IMR-90 (cell line): ENCODE data around the gene DOCK2. TPM values are rescaled to one million over a fixed set of nuclear protein-coding genes. Genes with fewer than 3 reads are reported as not detected.

Experiments used
- ATAC-seq: fragments of 200-7000 bp; cut with Tn5 transposase; 2 replicates; pipeline ENCODE4 v1.9.1; 2020; ENCODE audit warnings: low read depth, mild to moderate bottlenecking, moderate library complexity
- BruUV-seq: library from RNA; stranded (reverse); fragments of 400-500 nt; replicated peaks from 2 replicates; lab custom pipeline; 2021; lab: Mats Ljungman, UMichigan
- CTCF ChIA-PET: fragments of 300-600 bp; formaldehyde crosslinking; extraction: SDS; loops from one replicate; lab custom pipeline; 2021; ENCODE audit warnings: antibody characterized with exemption; lab: Yijun Ruan, JAX
- POLR2A ChIA-PET: fragments of 300-600 bp; sonication (Branson Sonifier 250); formaldehyde crosslinking; loops from one replicate; lab custom pipeline; 2022; ENCODE audit warnings: antibody characterized with exemption; ENCODE audit not compliant: unreplicated experiment; lab: Charles Lee
- DNase-seq: peaks from one replicate; pipeline ENCODE4 v3.0.0; 2013
- H2AFZ ChIP-seq: replicated peaks from 2 replicates; pipeline ENCODE3; 2013; ENCODE audit warnings: low read length, mild to moderate bottlenecking; ENCODE audit not compliant: poor library complexity
- H2AK5ac ChIP-seq: 2 replicates; pipeline ENCODE4 v1.6.1; 2013; ENCODE audit warnings: low read depth, low read length, inconsistent platforms
- H2AK9ac ChIP-seq: replicated peaks from 2 replicates; pipeline ENCODE3; 2013; ENCODE audit warnings: mild to moderate bottlenecking, low read depth, low read length, moderate library complexity; ENCODE audit not compliant: poor library complexity
- H2BK120ac ChIP-seq: 2 replicates; pipeline ENCODE4 v1.6.1; 2013; ENCODE audit warnings: low read depth, low read length, inconsistent platforms
- H2BK15ac ChIP-seq: 3 replicates; pipeline ENCODE4 v1.6.1; 2013; ENCODE audit warnings: low read depth, low read length, inconsistent platforms
- H2BK20ac ChIP-seq: 2 replicates; pipeline ENCODE4 v1.6.1; 2013; ENCODE audit warnings: low read depth, mild to moderate bottlenecking, inconsistent platforms, low read length, moderate library complexity
- H2BK5ac ChIP-seq: 2 replicates; pipeline ENCODE4 v1.6.1; 2013; ENCODE audit warnings: mild to moderate bottlenecking, low read depth, low read length, inconsistent platforms; ENCODE audit not compliant: poor library complexity, severe bottlenecking
- H3K14ac ChIP-seq: replicated peaks from 2 replicates; pipeline ENCODE4 v1.6.1; 2013; ENCODE audit warnings: low read depth, low read length, inconsistent platforms
- H3K18ac ChIP-seq: 2 replicates; pipeline ENCODE4 v1.6.1; 2013; ENCODE audit warnings: low read depth, low read length, control low read depth
- H3K23ac ChIP-seq: 2 replicates; pipeline ENCODE4 v1.6.1; 2013; ENCODE audit warnings: low read depth, low read length, inconsistent platforms
- H3K27ac ChIP-seq: 2 replicates; pipeline ENCODE4 v1.5.1; 2013; ENCODE audit warnings: mild to moderate bottlenecking, control low read depth, low read length; ENCODE audit not compliant: insufficient read depth
- H3K27me3 ChIP-seq: 2 replicates; pipeline ENCODE4 v1.6.1; 2013; ENCODE audit warnings: low read length; ENCODE audit not compliant: control insufficient read depth, insufficient read depth
- H3K36me3 ChIP-seq: 2 replicates; pipeline ENCODE4 v1.6.1; 2013; ENCODE audit warnings: low read length, mixed read lengths; ENCODE audit not compliant: control insufficient read depth, insufficient read depth
- H3K4ac ChIP-seq: 2 replicates; pipeline ENCODE4 v1.6.1; 2013; ENCODE audit warnings: low read depth, low read length, inconsistent platforms
- H3K4me1 ChIP-seq: 2 replicates; pipeline ENCODE4 v1.6.1; 2013; ENCODE audit warnings: low read length, mixed read lengths; ENCODE audit not compliant: control insufficient read depth, insufficient read depth
- H3K4me2 ChIP-seq: 2 replicates; pipeline ENCODE4 v1.6.1; 2013; ENCODE audit warnings: low read depth, mild to moderate bottlenecking, control low read depth, low read length, moderate library complexity
- H3K4me3 ChIP-seq: 2 replicates; pipeline ENCODE4 v1.5.1; 2013; ENCODE audit warnings: low read depth, mild to moderate bottlenecking, control low read depth, low read length, moderate library complexity; ENCODE audit not compliant: insufficient read depth
- H3K56ac ChIP-seq: 2 replicates; pipeline ENCODE4 v1.6.1; 2013; ENCODE audit warnings: low read length, inconsistent platforms; ENCODE audit not compliant: insufficient read depth; ENCODE audit errors: extremely low read depth
- H3K79me1 ChIP-seq, 2 experiments: 2 replicates each; pipeline ENCODE4 v1.6.1; 2013; ENCODE audit warnings: low read length in 2 of 2, inconsistent platforms in 1 of 2, low read depth in 1 of 2
- H3K9ac ChIP-seq: 2 replicates; pipeline ENCODE4 v1.6.1; 2013; ENCODE audit warnings: low read depth, low read length, control low read depth
- H3K9me1 ChIP-seq: 2 replicates; pipeline ENCODE4 v1.6.1; 2013; ENCODE audit warnings: low read length, inconsistent platforms; ENCODE audit not compliant: insufficient read depth
- H3K9me3 ChIP-seq: 2 replicates; pipeline ENCODE4 v1.6.1; 2013; ENCODE audit warnings: low read length; ENCODE audit not compliant: control insufficient read depth, insufficient read depth
- H4K20me1 ChIP-seq: 2 replicates; pipeline ENCODE4 v1.6.1; 2013; ENCODE audit warnings: low read length, inconsistent platforms; ENCODE audit not compliant: insufficient read depth
- H4K5ac ChIP-seq: 2 replicates; pipeline ENCODE4 v1.6.1; 2013; ENCODE audit warnings: mild to moderate bottlenecking, low read depth, low read length, control low read depth
- H4K8ac ChIP-seq, 2 experiments: 2 replicates each; pipeline ENCODE4 v1.6.1; 2013; ENCODE audit warnings: low read depth in 2 of 2, low read length in 2 of 2, control low read depth in 1 of 2, inconsistent platforms in 1 of 2
- H4K91ac ChIP-seq: 2 replicates; pipeline ENCODE4 v1.6.1; 2013; ENCODE audit warnings: low read depth, low read length, inconsistent platforms; ENCODE audit not compliant: insufficient read depth
- BHLHE40 ChIP-seq: fragments of 150-350 bp; IDR thresholded peaks from 2 replicates; pipeline ENCODE4 v1.6.1; 2016; ENCODE audit warnings: mild to moderate bottlenecking, low read depth, low read length
- CHD1 ChIP-seq: IDR thresholded peaks from 2 replicates; pipeline ENCODE4 v1.6.1; 2012; ENCODE audit warnings: low read depth, low read length, improper control_type of control experiment
- CTCF ChIP-seq: conservative IDR thresholded peaks from 2 replicates; pipeline ENCODE4 v1.5.1; 2012; ENCODE audit warnings: mild to moderate bottlenecking, low read depth, low read length, improper control_type of control experiment
- ELK1 ChIP-seq: fragments of 150-350 bp; IDR thresholded peaks from 2 replicates; pipeline ENCODE4 v1.6.1; 2016; ENCODE audit warnings: low read depth, mild to moderate bottlenecking, low read length, moderate library complexity, borderline replicate concordance
- FOS ChIP-seq: fragments of 150-350 bp; IDR thresholded peaks from 2 replicates; pipeline ENCODE4 v1.6.1; 2016; ENCODE audit warnings: low read depth, low read length
- MAFK ChIP-seq: IDR thresholded peaks from 2 replicates; pipeline ENCODE4 v1.6.1; 2012; ENCODE audit warnings: low read depth, low read length, improper control_type of control experiment
- MAZ ChIP-seq: IDR thresholded peaks from 2 replicates; pipeline ENCODE4 v1.6.1; 2012; ENCODE audit warnings: low read depth, mild to moderate bottlenecking, low read length, improper control_type of control experiment, moderate library complexity, borderline replicate concordance
- MXI1 ChIP-seq: IDR thresholded peaks from 2 replicates; pipeline ENCODE4 v1.6.1; 2012; ENCODE audit warnings: low read depth, mild to moderate bottlenecking, low read length, moderate library complexity, borderline replicate concordance
- NFE2L2 ChIP-seq: fragments of 150-350 bp; IDR thresholded peaks from 2 replicates; pipeline ENCODE4 v1.6.1; 2016; ENCODE audit warnings: low read depth, mild to moderate bottlenecking, low read length
- POLR2A ChIP-seq: IDR thresholded peaks from 2 replicates; pipeline ENCODE4 v1.6.1; 2012; ENCODE audit warnings: mild to moderate bottlenecking, low read depth, low read length
- RAD21 ChIP-seq: IDR thresholded peaks from 2 replicates; pipeline ENCODE4 v1.6.1; 2012; ENCODE audit warnings: low read length, improper control_type of control experiment
- RCOR1 ChIP-seq: IDR thresholded peaks from 2 replicates; pipeline ENCODE4 v1.6.1; 2012; ENCODE audit warnings: mild to moderate bottlenecking, low read length, improper control_type of control experiment; ENCODE audit not compliant: insufficient replicate concordance
- RFX5 ChIP-seq: IDR thresholded peaks from 2 replicates; pipeline ENCODE4 v1.8.0; 2012; ENCODE audit warnings: low read depth, mild to moderate bottlenecking, low read length, moderate library complexity
- SMC3 ChIP-seq: fragments of 150-350 bp; IDR thresholded peaks from 2 replicates; pipeline ENCODE4 v1.6.1; 2016; ENCODE audit warnings: low read depth, mild to moderate bottlenecking, antibody characterized with exemption, low read length, moderate library complexity
- USF2 ChIP-seq: fragments of 150-350 bp; IDR thresholded peaks from 2 replicates; pipeline ENCODE4 v1.6.1; 2017; ENCODE audit warnings: mild to moderate bottlenecking, antibody characterized with exemption, low read length, low read depth
- WGBS, 2 experiments: methylation state at CpG; one replicate each; pipeline versions ENCODE4 v1.1.5 to v1.1.7; 2013; ENCODE audit warnings: missing lambda C conversion rate in 2 of 2; ENCODE audit not compliant: insufficient read length in 1 of 2; ENCODE audit errors: extremely low coverage in 2 of 2; 5-methylcytosine and 5-hydroxymethylcytosine counted together
- dilution Hi-C: fragments of 300-500 bp; cut with HindIII; formaldehyde crosslinking; loops from one replicate; pipeline ENCODE4 v1.14.3; 2018; ENCODE audit warnings: low sequenced_read_pairs; ENCODE audit not compliant: unreplicated experiment
- in situ Hi-C: fragments of 300-500 bp; cut with MboI; formaldehyde crosslinking; loops from 3 replicates; pipeline ENCODE4 v1.14.3; 2019; ENCODE audit warnings: low sequenced_read_pairs, inconsistent platforms, mixed read lengths
- intact Hi-C: fragments of 100-400 bp; cut with micrococcal nuclease; formaldehyde crosslinking; loops from 2 replicates; pipeline ENCODE4 v1.10.0; 2022
- polyA plus RNA-seq, 3 experiments: library from polyadenylated mRNA; depleted of rRNA; stranded (reverse); fragments of >200 nt; gene quantifications; 2 replicates each; pipeline ENCODE4 v1.2.3, GENCODE V29; 2012; ENCODE audit warnings: low replicate concordance in 1 of 3
- total RNA-seq: library from RNA; depleted of rRNA; stranded (reverse); fragments of >200 nt; gene quantifications from 2 replicates; pipeline ENCODE4 v1.2.3, GENCODE V29; 2012

The DOCK2 gene
- total and polyA plus RNA-seq, 2 of the 4 experiments (the other 2 are of a cell fraction): 0.72 to 3.0 TPM

DNA sequence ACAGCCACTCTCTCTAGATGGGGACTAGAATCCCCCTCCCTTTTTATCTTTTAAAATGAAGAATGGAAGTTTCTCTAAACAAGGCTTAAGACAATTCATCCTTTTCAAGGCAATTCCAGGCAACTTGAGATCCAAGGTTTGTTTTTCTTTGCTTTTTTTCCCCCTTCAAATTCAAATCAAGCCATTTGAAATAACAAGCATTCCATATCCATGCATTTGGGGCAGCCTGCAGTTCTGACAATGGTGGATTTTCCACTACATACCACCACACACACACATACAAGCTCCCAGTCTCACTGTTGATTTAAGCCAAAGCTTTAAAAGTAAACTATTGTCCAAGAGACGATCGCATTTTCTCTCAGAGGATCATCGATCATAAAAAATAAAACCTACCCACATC, 342.8 kb downstream of the DOCK2 start:
- Histone ChIP-seq H2BK5ac (peak overlapping the region; percentile 89), H4K91ac (peak overlapping the region; percentile 74), H3K4me2 (peak overlapping the region; percentile 98), H4K5ac (peak overlapping the region; percentile 76; the same call in 1 of the 2 replicates), H2BK120ac (peak overlapping the region; percentile 92), H4K8ac (peak overlapping the region; percentile 33 to 84), H2AK5ac (0 out of 2 replicates have a peak overlapping the region, but pooled peaks have one; percentile 57), H3K14ac (peak overlapping the region; percentile 94), H3K9me3 (no peaks in the 10 kb centered on the region), H3K79me1 (peaks cover 8 to 49% of the 10 kb centered on the region in 2 experiments; a peak in 3 of 4 replicates), H4K20me1 (no peaks in the 10 kb centered on the region), H3K9me1 (peaks cover 3% of the 10 kb centered on the region), H3K9ac (peak overlapping the region; percentile 91), H3K36me3 (no peaks in the 10 kb centered on the region), H2BK20ac (peak overlapping the region; percentile 82), H2AK9ac (peak overlapping the region; percentile 31), H3K27me3 (no peaks in the 10 kb centered on the region), H3K4me1 (peaks cover 21% of the 10 kb centered on the region), H3K4me3 (peak overlapping the region; percentile 66), H3K4ac (peak overlapping the region; percentile 89), H3K23ac (peak overlapping the region; percentile 83), H2AFZ (peak overlapping the region; percentile 86), H3K27ac (peak overlapping the region; percentile 85), H3K18ac (peak overlapping the region; percentile 95), H2BK15ac (peak overlapping the region; percentile 11; the same call in 1 of the 3 replicates), H3K56ac (peak overlapping the region; percentile 97)
- in situ Hi-C loops: loop anchor here (5.0 kb wide), 1 partner anchor 278 kb away; no protein-coding TSS in a partner anchor
- peak; percentile 13 for ATAC-seq
- peak; percentile 28 for DNase-seq
- dilution Hi-C loops: no loop called here
- WGBS, 2 experiments: no CpG with 5 or more reads among the region's 3 CpGs
- TSS peak; percentile 64 for BruUV-seq
- POLR2A ChIA-PET: interaction anchor here (0.5 to 0.6 kb wide), 2 partner anchors 12 to 308 kb away, joined by 3 read pairs; no protein-coding TSS in a partner anchor
- CTCF ChIA-PET: interaction anchor here (0.8 to 2.7 kb wide), 50 partner anchors 8 to 537 kb away, joined by 3 to 117 read pairs (median 5); no protein-coding TSS in a partner anchor
- intact Hi-C loops: loop anchor here (1.0 to 2.0 kb wide), 5 partner anchors 91 to 395 kb away; no protein-coding TSS in a partner anchor
- TF ChIP-seq FOS (no peak), MXI1 (no peak), SMC3 (no peak), CTCF (no peak), USF2 (no peak), MAFK (no peak), RCOR1 (no peak), RAD21 (no peak), MAZ (no peak), ELK1 (no peak), POLR2A (no peak; the same call in 1 of the 2 replicates), RFX5 (no peak), BHLHE40 (no peak), NFE2L2 (no peak), CHD1 (no peak)
